Kasumi-1 (cell line): ENCODE measurements around the gene ZNF556.
A peak's percentile ranks its signal among the peaks of the same experiment; 100 is the strongest.

Experiments
- DNase-seq, 2 experiments: peaks; one replicate each; lab custom pipeline; 2025; lab: John Stamatoyannopoulos, UW

The ZNF556 gene

DNA sequence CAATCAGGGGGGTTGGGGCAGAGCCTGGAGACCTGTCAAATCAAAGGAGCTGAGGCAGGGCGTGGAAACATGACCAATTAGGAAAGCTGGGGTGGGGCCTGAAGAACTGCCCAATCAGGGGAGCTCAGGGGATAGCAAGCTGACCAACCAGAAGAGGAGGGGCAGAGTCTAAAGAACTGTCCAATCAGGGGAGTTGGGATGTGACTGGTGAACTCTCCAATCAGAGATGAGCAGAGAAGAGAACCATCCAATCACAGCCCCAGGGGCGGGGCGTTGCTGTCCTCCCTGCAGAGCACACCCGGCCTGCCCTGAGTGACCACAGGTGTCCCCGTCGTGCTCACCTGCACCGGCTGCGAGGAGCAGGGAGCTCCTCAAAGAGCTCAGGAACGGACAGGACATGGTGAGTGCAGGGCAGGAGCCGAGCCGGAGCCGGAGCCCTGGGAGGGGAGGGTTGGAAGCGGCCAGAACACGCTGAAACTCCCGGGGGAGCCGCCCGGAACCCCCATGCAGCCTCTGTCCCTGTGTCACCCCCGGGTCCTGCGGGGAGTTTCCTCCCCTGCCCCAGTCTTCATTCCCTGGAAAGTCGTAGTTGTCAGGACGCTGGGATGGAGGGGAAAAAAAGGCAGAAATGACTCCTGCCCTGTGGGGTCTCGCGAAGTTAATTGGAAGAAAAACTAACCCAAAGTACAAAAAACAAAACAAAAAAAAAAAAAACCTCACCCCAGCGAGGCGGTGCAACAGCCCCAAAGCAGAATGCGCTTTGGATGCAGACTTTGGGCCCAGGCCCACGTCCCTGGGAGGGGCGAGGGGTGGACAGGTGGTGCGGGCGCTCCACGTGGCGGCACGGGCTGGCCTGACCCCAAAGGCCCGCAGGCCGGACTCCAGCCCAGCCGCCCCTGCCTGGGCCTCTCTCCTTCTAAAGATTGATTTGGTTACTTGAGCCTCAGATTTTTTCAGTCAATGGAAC lies at the start of gene ZNF556:
Gene ZNF556 (plus strand): TSS at position 311 of the 967 bp plus-strand sequence. CDS start 87 bp downstream, at position 398.
- DNase-seq, result no peak

DNA sequence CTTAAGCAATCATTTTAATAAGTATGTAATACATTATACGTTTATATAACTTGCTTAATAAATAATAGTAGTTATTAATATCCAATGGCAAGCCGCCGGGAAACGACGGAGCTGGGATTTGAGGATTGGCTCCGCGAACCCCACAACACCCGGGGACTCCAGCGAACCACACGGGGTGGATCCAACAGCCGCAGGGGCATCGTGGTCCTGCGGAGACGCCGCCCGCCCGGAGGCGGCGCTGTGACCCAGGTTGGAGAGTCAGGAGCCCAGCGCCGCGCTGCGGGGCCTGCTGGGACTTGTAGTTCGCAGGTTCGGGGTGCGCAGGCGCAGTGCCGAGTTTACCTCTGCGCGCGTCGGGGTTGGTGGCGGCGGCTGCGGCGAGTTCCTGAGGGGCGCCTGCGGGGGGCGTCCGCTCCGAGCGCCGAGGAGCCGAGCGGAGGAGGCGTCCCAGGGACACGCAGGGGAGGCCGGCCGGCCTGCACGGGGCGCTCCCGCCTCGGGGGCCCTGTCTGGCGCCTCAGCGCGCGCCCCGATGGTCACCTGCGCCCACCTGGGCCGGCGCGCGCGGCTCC lies 47.5 kb upstream of the ZNF556 start, which contains the start of gene ZNF554:
Gene ZNF554 (plus strand): TSS at position 329 of the 572 bp plus-strand sequence. CDS start 204 bp downstream, at position 533.
- DNase-seq, result peak; percentile 93

DNA sequence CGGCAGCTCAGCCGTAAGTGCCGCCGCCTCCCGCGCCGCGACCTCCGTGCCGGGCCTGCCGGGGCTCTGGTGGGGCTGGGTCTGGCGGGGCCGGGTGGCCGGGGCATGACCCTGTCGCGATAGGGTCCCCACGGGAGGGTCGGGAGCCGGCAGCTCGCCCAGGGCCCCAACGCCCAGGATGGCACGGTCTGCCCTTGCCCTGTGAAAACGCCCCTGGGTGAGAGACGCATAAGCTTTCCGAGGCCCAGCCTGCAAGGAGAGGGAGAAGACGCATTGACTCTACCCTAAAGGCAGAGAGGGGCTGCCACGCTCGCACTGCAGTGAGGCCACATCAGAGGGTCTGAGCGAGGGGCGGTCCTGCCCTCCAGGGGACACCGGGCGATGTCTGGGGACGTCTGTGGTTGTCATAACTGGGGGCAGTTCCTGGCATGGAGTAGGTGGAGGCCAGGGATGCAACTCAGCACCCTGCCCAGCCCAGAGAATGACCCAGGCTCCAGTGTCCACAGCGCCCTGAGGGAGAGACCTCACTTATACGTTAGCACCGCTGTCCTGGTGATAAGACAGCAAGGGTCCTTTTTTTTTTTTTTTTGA lies 46.9 kb upstream of the ZNF556 start:
- DNase-seq, result peak in 1 of 2 experiments; percentile 18

DNA sequence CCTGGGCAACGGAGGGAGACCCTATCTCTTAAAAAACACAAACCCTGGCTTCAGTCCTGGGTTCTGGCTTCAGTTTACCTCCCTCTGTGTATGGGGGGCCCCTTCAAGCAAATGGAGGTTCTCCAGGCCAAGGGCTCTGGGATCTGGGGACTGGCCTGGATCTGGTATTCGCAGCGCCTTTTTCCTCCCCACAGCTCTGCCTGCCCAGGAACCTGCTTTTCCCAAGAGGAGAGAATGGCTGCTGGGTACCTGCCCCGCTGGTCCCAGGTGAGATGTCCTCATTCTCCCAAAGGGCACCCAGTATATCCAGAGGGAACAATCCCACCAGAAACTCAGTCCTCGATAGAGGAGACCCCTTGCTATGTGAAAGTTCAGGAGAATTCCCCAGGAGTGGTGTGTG lies 44.3 kb upstream of the ZNF556 start:
- DNase-seq, result no peak

DNA sequence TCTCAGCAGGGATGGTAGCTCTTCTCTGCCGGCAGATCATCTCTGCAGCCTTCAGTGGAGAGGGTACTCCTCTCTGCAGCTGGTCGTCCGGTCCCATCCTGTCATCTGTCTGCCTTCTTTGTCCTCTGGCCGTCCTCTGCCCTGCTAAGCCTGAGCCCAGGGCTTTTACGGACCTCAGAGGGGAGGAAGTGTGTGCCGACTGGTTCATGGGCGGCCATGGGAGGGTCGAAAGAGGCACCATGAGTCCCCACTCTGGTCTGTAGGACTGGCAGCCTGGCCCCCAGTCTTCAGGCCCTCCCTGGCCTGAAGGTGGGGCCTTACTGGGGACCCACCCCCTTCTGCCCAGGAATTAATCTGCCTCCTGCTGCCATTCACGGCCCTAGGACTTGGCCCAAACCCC lies 43.5 kb upstream of the ZNF556 start:
- no peak for DNase-seq

DNA sequence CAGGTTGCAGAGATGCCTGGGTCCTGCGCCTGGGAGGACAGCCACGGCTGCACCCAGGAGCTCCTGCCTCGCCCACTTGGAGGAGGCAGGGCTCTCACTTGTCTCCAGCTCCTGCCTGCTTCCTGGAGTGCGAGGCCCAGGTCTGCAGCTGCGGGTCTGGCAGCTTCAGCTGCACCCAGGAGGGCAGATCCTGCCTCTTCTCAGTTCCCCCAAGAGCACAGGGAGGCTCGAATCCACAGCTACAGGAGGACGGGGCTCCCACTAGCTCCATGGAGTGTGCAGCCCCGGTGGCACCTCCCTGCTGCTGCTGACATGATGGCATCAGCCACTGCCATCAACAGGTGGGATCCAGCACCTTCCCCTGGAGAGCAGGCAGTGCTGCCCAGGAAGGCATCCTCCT lies 43.0 kb upstream of the ZNF556 start:
- no peak for DNase-seq

DNA sequence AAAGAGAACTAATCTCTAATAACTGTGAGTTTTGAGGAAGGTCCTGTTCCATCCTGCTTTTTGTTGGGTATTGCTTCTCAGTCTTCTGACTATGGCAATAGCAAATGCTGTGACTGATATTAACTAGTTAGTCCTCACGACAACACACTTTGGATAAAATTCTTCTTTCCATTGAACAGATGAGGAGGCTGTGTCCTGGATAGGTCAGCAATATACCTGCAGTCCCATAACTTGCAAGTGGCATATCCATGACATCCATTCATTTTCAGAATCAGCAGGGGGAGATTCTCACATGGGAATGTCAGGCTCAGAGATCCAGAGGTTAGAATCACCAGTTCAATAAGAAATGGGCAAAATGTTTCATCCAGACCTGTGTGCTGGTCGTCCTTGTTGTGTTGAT lies 40.1 kb upstream of the ZNF556 start:
- no peak for DNase-seq

DNA sequence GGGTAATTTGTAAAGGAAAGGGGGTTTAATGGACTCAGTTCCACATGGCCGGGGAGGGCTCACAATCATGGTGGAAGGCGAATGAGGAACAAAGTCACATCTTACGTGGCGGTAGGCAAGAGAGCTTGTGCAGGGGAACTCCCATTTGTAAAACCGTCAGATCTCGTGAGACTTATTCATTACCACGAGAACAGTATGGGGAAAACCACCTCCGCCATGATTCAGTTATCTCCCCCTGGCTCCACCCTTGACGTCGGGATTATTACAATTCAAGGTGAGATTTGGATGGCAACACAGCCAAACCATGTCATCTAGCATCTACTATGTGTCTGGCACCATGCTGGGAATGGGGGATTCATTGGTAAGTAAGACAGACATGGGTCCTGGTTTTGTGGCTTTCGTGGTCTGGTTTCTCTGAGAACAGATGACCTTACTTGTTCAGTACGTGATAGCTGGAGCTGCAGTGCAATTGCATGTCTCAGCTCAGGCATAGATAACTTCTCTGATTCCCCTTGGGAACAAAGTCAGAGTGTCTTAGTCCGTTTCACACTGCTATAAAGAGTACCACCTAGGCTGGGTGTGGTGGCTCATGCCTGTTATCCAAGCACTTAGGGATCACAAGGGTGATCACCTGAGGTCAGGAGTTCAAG lies 39.2 kb upstream of the ZNF556 start:
- DNase-seq, result no peak

DNA sequence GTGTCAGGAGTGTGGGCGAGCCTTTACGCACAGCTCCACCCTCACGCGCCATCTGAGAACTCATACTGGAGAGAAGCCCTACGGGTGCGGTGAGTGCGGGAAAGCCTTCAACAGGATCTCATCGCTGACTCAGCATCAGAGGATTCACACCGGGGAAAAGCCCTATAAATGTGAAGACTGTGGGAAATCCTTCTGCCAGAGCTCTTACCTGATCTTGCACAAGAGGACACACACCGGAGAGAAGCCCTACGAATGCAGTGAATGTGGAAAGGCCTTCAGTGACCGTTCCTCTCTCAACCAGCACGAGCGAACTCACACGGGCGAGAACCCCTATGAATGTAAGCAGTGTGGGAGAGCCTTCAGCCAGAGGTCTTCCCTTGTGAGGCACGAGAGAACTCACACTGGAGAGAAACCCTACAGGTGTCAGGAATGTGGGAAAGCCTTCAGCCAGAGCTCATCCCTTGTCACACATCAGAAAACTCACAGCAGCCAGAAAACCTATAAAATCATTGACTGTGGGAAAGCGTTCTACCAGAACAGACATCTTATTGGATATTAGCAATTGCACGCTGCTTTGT lies 32.8 kb upstream of the ZNF556 start:
- DNase-seq, result no peak

DNA sequence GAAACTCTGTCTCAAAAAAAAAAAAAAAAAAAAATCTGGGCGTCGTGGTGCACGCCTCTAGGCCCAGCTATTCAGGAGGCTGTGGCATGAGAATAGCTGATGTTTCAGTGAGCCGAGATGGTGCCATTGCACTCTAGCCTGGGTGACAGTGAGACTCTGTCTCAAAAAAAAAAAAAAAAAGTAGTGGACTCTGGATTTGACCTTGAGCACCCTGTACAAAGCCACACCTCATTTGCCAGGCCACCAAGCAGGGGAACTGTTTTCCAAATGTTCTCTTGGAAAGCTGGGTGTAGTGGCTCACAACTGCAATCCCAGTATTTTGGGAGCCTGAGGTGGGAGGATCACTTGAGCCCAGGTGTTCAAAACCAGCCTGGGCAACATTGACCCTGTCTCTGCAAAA lies 29.7 kb upstream of the ZNF556 start:
- no peak for DNase-seq

DNA sequence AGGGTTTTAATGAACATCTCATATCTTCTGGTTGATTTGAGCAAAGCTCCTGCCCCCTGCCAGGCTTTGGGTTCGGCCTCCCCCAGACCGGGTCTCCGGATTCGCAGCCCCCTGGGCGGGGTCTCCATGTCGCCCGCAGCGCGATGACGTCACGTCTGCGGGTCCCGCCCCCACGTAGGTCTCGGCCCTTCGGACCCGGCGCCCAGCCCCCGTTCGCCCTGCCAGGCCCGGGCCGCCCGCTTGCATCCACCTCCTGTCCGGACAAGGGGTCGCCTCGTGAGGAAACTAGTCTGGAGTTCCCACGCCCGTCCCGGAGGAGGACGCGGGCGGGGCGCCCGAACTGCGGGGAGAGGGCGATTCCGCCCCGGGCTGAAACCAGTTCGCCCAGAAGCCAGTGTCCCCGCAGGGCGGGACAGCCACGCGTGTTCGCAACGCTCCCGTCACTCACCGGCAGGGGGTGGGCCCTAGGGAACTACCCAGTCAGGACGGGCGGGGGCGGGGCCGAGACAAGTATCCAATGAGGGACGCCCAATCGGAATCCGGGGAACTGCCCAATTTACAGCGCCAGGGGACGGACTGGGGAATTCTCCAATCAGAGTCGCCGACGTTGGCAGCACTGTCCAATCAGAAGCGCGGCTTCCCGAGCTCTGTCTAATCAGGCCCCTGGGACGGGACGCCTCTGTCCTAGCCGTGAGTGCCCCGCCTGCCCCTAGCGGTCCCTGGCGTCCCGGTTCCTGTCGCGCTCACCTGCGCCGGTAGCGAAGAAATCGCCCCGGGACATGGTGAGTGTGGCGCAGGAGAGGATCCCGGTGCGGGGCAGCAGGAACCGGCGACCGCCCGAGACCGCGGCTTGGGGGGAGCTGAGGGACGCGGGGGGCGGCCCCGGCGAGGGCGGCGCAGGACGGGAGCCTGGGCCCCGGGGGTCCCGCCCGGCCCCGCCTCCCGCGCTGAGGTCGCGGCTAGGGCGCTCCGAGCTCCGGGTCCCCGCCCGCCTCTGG lies 26.0 kb upstream of the ZNF556 start, which contains the start of gene ZNF555:
Gene ZNF555 (plus strand): TSS at position 682 of the 998 bp plus-strand sequence. CDS start 98 bp downstream, at position 780.
- peak; percentile 99 for DNase-seq

DNA sequence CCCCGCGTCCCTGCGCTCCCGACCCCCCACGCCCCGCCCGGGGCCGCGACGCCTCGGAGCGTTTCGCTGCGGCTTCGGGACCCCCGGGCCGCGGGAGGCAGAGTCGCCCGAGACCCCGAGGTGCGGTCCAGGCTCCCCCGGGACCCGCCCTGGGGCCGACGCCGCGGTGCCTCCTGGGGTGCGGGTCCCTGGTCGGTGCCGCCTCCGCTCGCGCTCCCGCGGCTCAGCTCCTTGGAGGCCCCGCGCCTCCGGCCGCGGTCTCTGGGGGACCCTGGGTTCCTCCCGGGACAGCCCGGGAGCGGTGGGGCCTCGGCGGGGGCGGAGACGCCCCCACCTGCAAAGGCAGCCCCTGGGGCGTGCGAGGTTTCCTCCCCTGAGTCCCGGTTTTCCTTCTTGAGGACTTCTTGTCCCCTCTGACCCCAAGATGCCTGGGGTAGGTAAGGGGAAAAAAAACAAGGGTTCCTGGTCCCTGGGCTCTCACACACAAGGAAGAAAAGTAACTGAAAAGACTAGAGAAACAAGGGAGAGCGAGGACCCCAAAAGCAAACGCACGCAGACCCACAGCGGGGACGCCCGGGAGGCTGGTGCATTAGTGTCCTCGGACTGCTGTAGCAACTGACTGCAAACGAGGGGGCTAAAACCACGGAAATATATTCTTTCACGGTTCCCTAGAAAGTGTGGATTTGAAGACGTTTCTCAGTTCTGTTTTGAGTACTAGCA lies 25.1 kb upstream of the ZNF556 start:
- no peak for DNase-seq

DNA sequence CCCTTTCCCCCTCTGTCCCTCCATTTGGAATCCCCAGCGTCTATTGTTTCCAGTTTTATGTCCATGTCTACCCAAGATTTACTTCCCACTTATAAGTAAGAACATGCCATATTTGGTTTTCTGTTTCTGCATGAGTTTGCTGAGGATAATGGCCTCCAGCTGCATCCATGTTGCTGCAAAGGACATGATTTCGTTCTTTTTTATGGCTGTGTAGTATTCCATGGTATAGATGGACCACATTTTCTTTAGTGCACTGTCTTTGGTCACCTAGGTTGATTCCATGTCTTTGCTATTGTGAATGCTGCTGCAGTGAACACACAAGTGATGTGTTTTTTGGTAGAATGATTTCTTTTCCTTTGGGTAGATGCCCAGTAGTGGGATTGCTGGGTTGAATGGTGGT lies 22.0 kb upstream of the ZNF556 start:
- DNase-seq, result no peak

DNA sequence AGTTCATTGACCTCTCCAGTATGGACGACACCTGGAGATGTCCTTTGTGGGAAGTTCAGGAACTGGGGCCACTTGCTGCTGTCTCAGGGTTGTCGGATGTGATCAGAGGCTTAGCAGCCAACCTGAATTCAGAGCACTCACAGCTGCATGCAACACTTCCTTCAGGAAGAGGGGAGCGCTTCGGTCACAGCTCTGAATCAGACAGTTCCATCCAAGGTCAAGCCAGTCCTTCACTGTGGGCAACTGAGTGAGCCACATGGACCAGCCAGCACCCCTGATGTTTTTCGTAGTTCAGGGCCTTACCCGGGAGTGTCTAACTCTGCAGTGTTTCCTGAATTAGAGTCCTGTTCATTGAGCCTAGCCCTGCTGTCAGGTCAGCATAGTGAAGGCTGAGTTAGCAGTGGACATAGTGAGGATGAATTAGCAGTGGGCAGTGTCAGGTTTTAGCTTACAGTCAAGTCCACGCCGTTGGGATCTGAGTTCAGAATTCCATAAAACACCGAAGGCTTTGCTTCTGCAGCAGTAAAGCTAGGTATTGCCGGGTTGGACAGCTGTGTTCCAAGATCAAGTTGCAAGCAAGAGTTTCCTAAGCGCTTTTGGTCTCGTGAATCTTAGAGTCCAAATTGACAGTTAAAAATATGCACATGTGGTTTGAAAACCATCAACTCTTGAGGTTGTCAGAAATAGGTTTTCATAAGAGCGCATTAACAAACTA lies 20.8 kb upstream of the ZNF556 start:
- no peak for DNase-seq

DNA sequence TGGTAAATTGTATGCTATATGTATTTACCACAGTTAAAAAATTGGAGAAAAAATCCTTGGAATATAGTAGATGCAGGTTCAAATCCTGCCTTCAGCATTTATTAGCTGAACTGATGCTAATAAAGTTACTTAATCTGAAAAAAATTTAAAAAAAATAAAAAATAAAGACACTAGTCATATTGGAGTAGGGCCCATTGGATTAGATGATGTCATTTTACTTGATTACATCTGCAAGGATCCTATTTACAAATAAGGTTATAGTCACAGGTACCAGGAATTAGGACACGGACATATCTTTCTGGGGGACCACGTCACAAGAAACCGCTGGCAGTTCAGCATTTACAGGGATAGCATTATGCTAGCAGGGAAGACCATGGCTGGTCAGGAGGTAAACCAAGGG lies 19.6 kb upstream of the ZNF556 start:
- DNase-seq, result no peak

DNA sequence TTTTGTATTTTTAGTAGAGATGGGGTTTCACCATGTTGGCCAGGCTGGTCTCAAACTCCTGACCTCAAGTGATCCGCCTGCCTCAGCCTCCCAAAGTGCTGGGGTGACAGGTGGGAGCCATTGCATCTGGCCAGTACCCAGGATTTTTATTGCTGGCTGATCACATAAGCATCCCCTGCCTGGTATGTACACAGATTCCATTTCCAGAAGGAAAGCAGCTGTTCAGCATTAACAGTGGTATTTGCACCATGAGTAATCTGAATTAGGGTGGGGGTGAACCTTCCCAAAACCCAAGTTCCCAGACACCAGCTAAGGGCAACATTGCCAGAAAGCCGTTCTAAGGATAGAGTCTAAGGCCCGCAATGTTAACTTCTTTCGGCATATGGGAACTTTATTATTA lies 18.5 kb upstream of the ZNF556 start:
- DNase-seq, result no peak

DNA sequence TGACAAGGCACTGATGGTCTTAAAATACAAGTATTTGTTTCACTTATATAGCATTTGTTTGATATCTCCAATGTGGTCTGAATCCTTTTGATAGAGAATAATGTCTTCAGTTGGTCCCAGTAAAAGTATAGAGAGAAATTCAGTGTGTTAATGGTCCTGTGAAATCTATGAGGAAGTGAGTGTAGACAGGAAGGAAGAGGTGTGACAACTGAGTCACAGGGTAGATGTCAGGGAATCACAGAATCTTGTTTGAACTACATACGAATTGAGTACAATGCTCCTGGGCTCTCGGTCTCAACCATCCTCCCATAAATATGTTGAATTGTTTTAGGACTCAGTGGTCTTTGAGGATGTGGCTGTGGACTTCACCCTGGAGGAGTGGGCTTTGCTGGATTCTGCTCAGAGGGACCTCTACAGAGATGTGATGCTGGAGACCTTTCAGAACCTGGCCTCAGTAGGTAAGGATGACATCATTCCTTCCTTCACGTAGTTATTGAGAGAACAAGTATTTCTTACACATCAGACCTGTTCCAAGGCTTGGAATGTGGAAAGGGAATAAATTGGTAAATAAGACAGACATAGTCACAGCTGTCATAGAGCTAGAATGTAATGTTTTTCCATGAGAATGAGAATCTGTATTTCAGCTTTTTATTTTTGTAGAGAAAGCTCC lies 16.7 kb upstream of the ZNF556 start:
- no peak for DNase-seq

DNA sequence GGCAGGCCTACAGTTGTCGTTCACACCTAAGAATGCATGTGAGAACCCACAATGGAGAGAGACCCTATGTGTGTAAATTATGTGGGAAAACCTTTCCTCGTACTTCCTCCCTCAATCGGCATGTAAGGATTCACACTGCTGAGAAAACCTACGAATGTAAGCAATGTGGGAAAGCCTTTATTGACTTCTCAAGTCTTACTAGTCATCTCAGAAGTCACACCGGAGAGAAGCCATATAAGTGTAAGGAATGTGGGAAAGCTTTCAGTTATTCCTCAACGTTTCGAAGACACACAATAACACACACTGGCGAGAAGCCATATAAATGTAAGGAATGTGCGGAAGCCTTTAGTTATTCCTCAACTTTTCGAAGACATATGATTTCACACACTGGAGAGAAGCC lies 14.5 kb upstream of the ZNF556 start:
- no peak for DNase-seq
